ENCODE data around the gene MAN1B1. TPM values are rescaled to one million over a fixed set of nuclear protein-coding genes. Genes with fewer than 3 reads are reported as not detected.

Gene MAN1B1
- total and polyA plus RNA-seq, 4 donors: 19.9 to 31.8 (median 26.5) TPM

DNA sequence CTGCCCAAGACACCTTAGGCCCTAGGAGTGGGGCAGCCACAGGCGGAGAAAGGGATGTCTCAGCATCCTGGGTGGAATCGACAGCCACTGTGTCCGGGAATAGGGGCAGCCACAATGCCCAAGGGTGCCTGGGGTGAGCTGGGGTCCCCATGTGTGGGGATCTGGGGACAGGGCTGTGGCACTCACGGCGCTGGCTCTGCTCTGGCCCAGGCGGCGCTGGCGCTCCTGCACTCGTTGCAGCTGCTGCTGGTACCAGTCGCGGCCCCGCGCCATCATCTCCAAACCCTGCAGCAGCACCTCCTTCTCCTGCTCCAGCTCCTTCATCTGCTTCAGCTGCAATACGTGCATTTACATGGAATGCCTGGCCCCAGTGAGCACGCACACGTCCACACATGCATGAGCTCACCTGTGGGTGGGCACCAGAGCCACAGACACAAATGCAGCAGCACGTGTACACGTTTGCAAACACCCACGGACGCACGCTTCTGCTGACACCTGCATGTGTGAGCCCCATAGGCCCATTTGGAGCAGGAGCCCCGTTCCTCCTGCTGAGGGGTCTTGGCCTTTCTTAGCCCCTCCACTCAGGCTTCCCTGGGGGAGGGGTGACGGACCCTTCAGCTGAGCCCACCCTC is 21.3 kb upstream of the MAN1B1 start:
- no peak for TF ChIP-seq HNF4A (conservative IDR thresholded peaks at IDR 0.05)
- Histone ChIP-seq H3K9ac (ENCODE audit: low read depth in 1 of 2, low read length in 2 of 2) (no peak overlapping the region), H3K36me3 (ENCODE audit: control insufficient read depth in 4 of 4, insufficient read depth in 3 of 4, low read depth in 1 of 4, low read length in 3 of 4) (no peaks in the 10 kb centered on the region), H3K4me3 (ENCODE audit: low read depth in 1 of 3, low read length in 3 of 3) (no peak overlapping the region), H3K9me3 (ENCODE audit: control insufficient read depth in 4 of 4, low read length in 3 of 4) (no peaks in the 10 kb centered on the region), H3K27ac (ENCODE audit: low read depth in 1 of 2, low read length in 2 of 2) (no peak overlapping the region), H3K27me3 (ENCODE audit: control insufficient read depth in 4 of 4, insufficient read depth in 4 of 4, low read length in 3 of 4) (peaks cover 0 to 13% (median 1%) of the 10 kb centered on the region in 4 donors), H3K4me1 (ENCODE audit: control insufficient read depth in 4 of 4, insufficient read depth in 4 of 4, low read length in 3 of 4) (peaks cover 2 to 13% (median 3%) of the 10 kb centered on the region in 4 donors)
- DNase-seq (ENCODE audit: low spot score): no peak
- 79% methylated on average over 23 of the region's 23 CpGs for WGBS

- Histone ChIP-seq H3K9me3 (ENCODE audit: control insufficient read depth in 4 of 4, low read length in 3 of 4) (no peaks in the 10 kb centered on the region), H3K9ac (ENCODE audit: low read depth in 1 of 2, low read length in 2 of 2) (no peak overlapping the region), H3K27me3 (ENCODE audit: control insufficient read depth in 4 of 4, insufficient read depth in 4 of 4, low read length in 3 of 4) (peaks cover 0 to 13% (median 1%) of the 10 kb centered on the region in 4 donors), H3K27ac (ENCODE audit: low read depth in 1 of 2, low read length in 2 of 2) (no peak overlapping the region), H3K4me1 (ENCODE audit: control insufficient read depth in 4 of 4, insufficient read depth in 4 of 4, low read length in 3 of 4) (peaks cover 4 to 17% (median 5%) of the 10 kb centered on the region in 4 donors), H3K36me3 (ENCODE audit: control insufficient read depth in 4 of 4, insufficient read depth in 3 of 4, low read depth in 1 of 4, low read length in 3 of 4) (no peaks in the 10 kb centered on the region), H3K4me3 (ENCODE audit: low read depth in 1 of 3, low read length in 3 of 3) (no peak overlapping the region)
- WGBS: 76% methylated on average over 26 of the region's 26 CpGs
- DNase-seq (ENCODE audit: low spot score): no peak
- TF ChIP-seq SP1 (IDR thresholded peaks at IDR 0.05): no peak
- no peak for TF ChIP-seq FOXA1 (IDR thresholded peaks at IDR 0.05)
- TF ChIP-seq TAF1 (conservative IDR thresholded peaks at IDR 0.05): no peak
- no peak for TF ChIP-seq HNF4A (conservative IDR thresholded peaks at IDR 0.05)
- TF ChIP-seq, protein P1, sequence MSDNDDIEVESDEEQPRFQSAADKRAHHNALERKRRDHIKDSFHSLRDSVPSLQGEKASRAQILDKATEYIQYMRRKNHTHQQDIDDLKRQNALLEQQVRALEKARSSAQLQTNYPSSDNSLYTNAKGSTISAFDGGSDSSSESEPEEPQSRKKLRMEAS (IDR thresholded peaks at IDR 0.05): no peak
- no peak for TF ChIP-seq HNF4G (IDR thresholded peaks at IDR 0.05)
- no peak for TF ChIP-seq ZBTB33 (IDR thresholded peaks at IDR 0.05)
- no peak for TF ChIP-seq JUND (IDR thresholded peaks at IDR 0.05)
- TF ChIP-seq REST (IDR thresholded peaks at IDR 0.05): no peak
- TF ChIP-seq NR2F2 (IDR thresholded peaks at IDR 0.05): no peak
- TF ChIP-seq CTCF (IDR thresholded peaks at IDR 0.05; ENCODE audit: low read depth, low read length, missing input control): no peak
- TF ChIP-seq EGR1 (IDR thresholded peaks at IDR 0.05; ENCODE audit: low read depth in 2 of 2): no peak
- TF ChIP-seq, protein P2, sequence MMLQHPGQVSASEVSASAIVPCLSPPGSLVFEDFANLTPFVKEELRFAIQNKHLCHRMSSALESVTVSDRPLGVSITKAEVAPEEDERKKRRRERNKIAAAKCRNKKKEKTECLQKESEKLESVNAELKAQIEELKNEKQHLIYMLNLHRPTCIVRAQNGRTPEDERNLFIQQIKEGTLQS (IDR thresholded peaks at IDR 0.05): no peak
- TF ChIP-seq RAD21 (IDR thresholded peaks at IDR 0.05): no peak
- TF ChIP-seq RXRA (IDR thresholded peaks at IDR 0.05): no peak
- no peak for TF ChIP-seq YY1 (IDR thresholded peaks at IDR 0.05)
- no peak for TF ChIP-seq FOXA2 (IDR thresholded peaks at IDR 0.05)
- TF ChIP-seq GABPA (IDR thresholded peaks at IDR 0.05 in 1 of 2, conservative IDR thresholded peaks at IDR 0.05 in 1 of 2): no peak
Measured at GRCh38 chr9:137066096-137066861, 20.5 kb upstream of the MAN1B1 start.
